GM23338 (cell line): ENCODE data around the gene C1QL1. TPM values are rescaled to one million over a fixed set of nuclear protein-coding genes. Genes with fewer than 3 reads are reported as not detected.

Source experiments
- ATAC-seq: fragments of 200-7000 bp; cut with Tn5 transposase; 3 replicates; pipeline ENCODE4 v1.9.1; 2020
- DNase-seq: peaks from one replicate; pipeline ENCODE4 v3.0.0-alpha.2; 2015; ENCODE audit warnings: low spot score
- H2AFZ ChIP-seq: fragments of 200-600 bp; sonication (generic); 2 replicates; pipeline ENCODE4 v1.8.0; 2016; ENCODE audit warnings: antibody characterized with exemption, mild to moderate bottlenecking, moderate library complexity
- H3F3A ChIP-seq: fragments of 200-600 bp; sonication (generic); replicated peaks from 2 replicates; pipeline ENCODE4 v1.8.0; 2017; ENCODE audit warnings: antibody characterized with exemption, mixed run types, low read depth
- H3K27ac ChIP-seq: fragments of 200-600 bp; sonication (generic); 2 replicates; pipeline ENCODE4 v1.6.1; 2016; ENCODE audit warnings: low read depth
- H3K27me3 ChIP-seq: fragments of 200-600 bp; sonication (generic); 2 replicates; pipeline ENCODE4 v1.8.0; 2016; ENCODE audit warnings: mild to moderate bottlenecking, mixed run types, moderate library complexity; ENCODE audit not compliant: insufficient read depth
- H3K36me3 ChIP-seq: fragments of 200-600 bp; sonication (generic); 2 replicates; pipeline ENCODE4 v1.8.0; 2016; ENCODE audit warnings: mild to moderate bottlenecking; ENCODE audit not compliant: insufficient read depth
- H3K4me1 ChIP-seq: fragments of 200-600 bp; sonication (generic); 2 replicates; pipeline ENCODE4 v1.8.0; 2016; ENCODE audit warnings: mild to moderate bottlenecking, moderate library complexity; ENCODE audit not compliant: insufficient read depth
- H3K4me2 ChIP-seq: fragments of 200-600 bp; sonication (generic); 2 replicates; pipeline ENCODE4 v1.7.1; 2017; ENCODE audit warnings: mixed run types
- H3K4me3 ChIP-seq: fragments of 200-600 bp; sonication (generic); 2 replicates; pipeline ENCODE4 v1.6.1; 2016; ENCODE audit warnings: mixed run types
- H3K79me2 ChIP-seq: fragments of 200-600 bp; sonication (generic); replicated peaks from 2 replicates; pipeline ENCODE4 v1.8.0; 2017; ENCODE audit warnings: mild to moderate bottlenecking; ENCODE audit not compliant: insufficient read depth
- H3K9me2 ChIP-seq: fragments of 200-600 bp; sonication (generic); 2 replicates; pipeline ENCODE4 v1.8.0; 2017; ENCODE audit not compliant: insufficient read depth
- H4K20me1 ChIP-seq: fragments of 200-600 bp; sonication (generic); replicated peaks from 2 replicates; pipeline ENCODE4 v1.8.0; 2017; ENCODE audit warnings: mild to moderate bottlenecking; ENCODE audit not compliant: insufficient read depth
- H3K27ac Mint-ChIP-seq: 2 replicates; pipeline ENCODE4 v1.8.0; 2020; ENCODE audit warnings: inconsistent platforms, mild to moderate bottlenecking, moderate library complexity, mixed read lengths
- H3K27me3 Mint-ChIP-seq: 3 replicates; pipeline ENCODE4 v1.8.0; 2022; ENCODE audit warnings: low read depth, mild to moderate bottlenecking, moderate library complexity, mixed read lengths, inconsistent platforms; ENCODE audit not compliant: insufficient read depth, poor library complexity
- H3K36me3 Mint-ChIP-seq: 3 replicates; pipeline ENCODE4 v1.8.0; 2021; ENCODE audit warnings: low read depth, mild to moderate bottlenecking, inconsistent platforms, moderate library complexity, mixed read lengths
- H3K4me1 Mint-ChIP-seq: 3 replicates; pipeline ENCODE4 v1.8.0; 2020; ENCODE audit warnings: mild to moderate bottlenecking, inconsistent platforms, mixed read lengths
- H3K4me3 Mint-ChIP-seq: 3 replicates; pipeline ENCODE4 v1.8.0; 2021; ENCODE audit warnings: moderate library complexity, mild to moderate bottlenecking, inconsistent platforms, mixed read lengths
- H3K9me3 Mint-ChIP-seq: 3 replicates; pipeline ENCODE4 v1.8.0; 2020; ENCODE audit warnings: moderate library complexity, mild to moderate bottlenecking, inconsistent platforms, mixed read lengths
- CREB1 ChIP-seq: fragments of 250-450 bp; sonication (Bioruptor Pico); IDR thresholded peaks from 2 replicates; pipeline ENCODE4 v1.5.0; 2020; ENCODE audit warnings: low read depth, mild to moderate bottlenecking, moderate library complexity
- EZH2 ChIP-seq: fragments of 200-600 bp; sonication (generic); IDR thresholded peaks from one replicate; pipeline ENCODE4 v1.8.0; 2017; ENCODE audit warnings: antibody characterized with exemption, mild to moderate bottlenecking, low read depth; ENCODE audit not compliant: unreplicated experiment
- EZH2phosphoT487 ChIP-seq: fragments of 200-600 bp; sonication (generic); IDR thresholded peaks from one replicate; pipeline ENCODE4 v1.8.1; 2018; ENCODE audit warnings: antibody characterized with exemption; ENCODE audit not compliant: unreplicated experiment
- NANOG ChIP-seq: IDR thresholded peaks from 2 replicates; pipeline ENCODE4 v1.6.1; 2016; ENCODE audit warnings: antibody characterized with exemption, borderline replicate concordance
- POLR2AphosphoS5 ChIP-seq: IDR thresholded peaks from 2 replicates; pipeline ENCODE4 v1.6.1; 2016; ENCODE audit warnings: antibody characterized with exemption, low read depth
- ZNF114 ChIP-seq: fragments of 250-450 bp; sonication (Bioruptor Pico); IDR thresholded peaks from 2 replicates; pipeline ENCODE4 v1.5.0; 2020; ENCODE audit warnings: mild to moderate bottlenecking, moderate library complexity
- ZNF331 ChIP-seq: fragments of 250-450 bp; sonication (Bioruptor Pico); IDR thresholded peaks from 2 replicates; pipeline ENCODE4 v1.5.0; 2020; ENCODE audit warnings: low read depth, mild to moderate bottlenecking, moderate library complexity
- polyA plus RNA-seq: library from polyadenylated mRNA; unstranded; fragments of >200 nt; fragmentation: Nextera tagmentation; extraction: Ambion mirVana; gene quantifications from 2 replicates; pipeline ENCODE4 v1.2.1, GENCODE V29; 2016
- total RNA-seq: library from RNA; depleted of rRNA; stranded (reverse); fragments of >200 nt; shearing (Covaris generic); gene quantifications from 2 replicates; pipeline ENCODE4 v1.2.3, GENCODE V29; 2014
- TF ChIP-seq, protein P1 (sequence below), 2 experiments: fragments of 200-600 bp in 1 of 2; sonication (generic) in 1 of 2; conservative IDR thresholded peaks; 2 replicates each; pipeline versions ENCODE4 v1.5.1 to v1.6.1; 2016 to 2017; ENCODE audit warnings: antibody characterized with exemption in 2 of 2, low read depth in 2 of 2, mild to moderate bottlenecking in 2 of 2, moderate library complexity in 1 of 2
- TF ChIP-seq, protein P2 (sequence below): IDR thresholded peaks from 2 replicates; pipeline ENCODE4 v1.6.1; 2016; ENCODE audit warnings: antibody characterized with exemption
- TF ChIP-seq, protein P3 (sequence below): IDR thresholded peaks from one replicate; pipeline ENCODE4 v1.6.1; 2018; ENCODE audit warnings: antibody characterized with exemption; ENCODE audit not compliant: unreplicated experiment

C1QL1 gene
- total and polyA plus RNA-seq, 2 experiments from 2014 or later: 4.3 to 14.4 TPM

GRCh38 chr17:44983563-44983962, 15.5 kb upstream of the C1QL1 start:
- H3F3A ChIP-seq: peaks cover 8% of the 10 kb centered on the region; the same call in 1 of the 2 replicates
- peaks cover 17% of the 10 kb centered on the region for H3K4me1 ChIP-seq
- no peaks in the 10 kb centered on the region for H3K79me2 ChIP-seq
- no peak overlapping the region for H3K4me2 ChIP-seq
- H4K20me1 ChIP-seq: no peaks in the 10 kb centered on the region
- Mint-ChIP-seq H3K4me3 (no peak overlapping the region), H3K27ac (no peak overlapping the region), H3K4me1 (peaks cover 21% of the 10 kb centered on the region), H3K36me3 (no peaks in the 10 kb centered on the region; the same call in 2 of the 3 replicates), H3K27me3 (peaks cover 12% of the 10 kb centered on the region), H3K9me3 (peaks cover 3% of the 10 kb centered on the region; the same call in 2 of the 3 replicates)
- H3K36me3 ChIP-seq: no peaks in the 10 kb centered on the region
- no peak for ATAC-seq
- no peak for DNase-seq
- no peaks in the 10 kb centered on the region for H3K27me3 ChIP-seq
- H3K9me2 ChIP-seq: no peaks in the 10 kb centered on the region; the same call in 1 of the 2 replicates
- no peak overlapping the region for H2AFZ ChIP-seq
- TF ChIP-seq EZH2 (no peak), POLR2AphosphoS5 (no peak), ZNF331 (no peak), ZNF114 (no peak), NANOG (no peak), CREB1 (CRISPR knock-in tag) (no peak), EZH2phosphoT487 (no peak)
- TF ChIP-seq, protein P1, sequence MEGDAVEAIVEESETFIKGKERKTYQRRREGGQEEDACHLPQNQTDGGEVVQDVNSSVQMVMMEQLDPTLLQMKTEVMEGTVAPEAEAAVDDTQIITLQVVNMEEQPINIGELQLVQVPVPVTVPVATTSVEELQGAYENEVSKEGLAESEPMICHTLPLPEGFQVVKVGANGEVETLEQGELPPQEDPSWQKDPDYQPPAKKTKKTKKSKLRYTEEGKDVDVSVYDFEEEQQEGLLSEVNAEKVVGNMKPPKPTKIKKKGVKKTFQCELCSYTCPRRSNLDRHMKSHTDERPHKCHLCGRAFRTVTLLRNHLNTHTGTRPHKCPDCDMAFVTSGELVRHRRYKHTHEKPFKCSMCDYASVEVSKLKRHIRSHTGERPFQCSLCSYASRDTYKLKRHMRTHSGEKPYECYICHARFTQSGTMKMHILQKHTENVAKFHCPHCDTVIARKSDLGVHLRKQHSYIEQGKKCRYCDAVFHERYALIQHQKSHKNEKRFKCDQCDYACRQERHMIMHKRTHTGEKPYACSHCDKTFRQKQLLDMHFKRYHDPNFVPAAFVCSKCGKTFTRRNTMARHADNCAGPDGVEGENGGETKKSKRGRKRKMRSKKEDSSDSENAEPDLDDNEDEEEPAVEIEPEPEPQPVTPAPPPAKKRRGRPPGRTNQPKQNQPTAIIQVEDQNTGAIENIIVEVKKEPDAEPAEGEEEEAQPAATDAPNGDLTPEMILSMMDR (conservative IDR thresholded peaks at IDR 0.05; ENCODE audit: low read depth in 2 of 2): no peak
- TF ChIP-seq, protein P2, sequence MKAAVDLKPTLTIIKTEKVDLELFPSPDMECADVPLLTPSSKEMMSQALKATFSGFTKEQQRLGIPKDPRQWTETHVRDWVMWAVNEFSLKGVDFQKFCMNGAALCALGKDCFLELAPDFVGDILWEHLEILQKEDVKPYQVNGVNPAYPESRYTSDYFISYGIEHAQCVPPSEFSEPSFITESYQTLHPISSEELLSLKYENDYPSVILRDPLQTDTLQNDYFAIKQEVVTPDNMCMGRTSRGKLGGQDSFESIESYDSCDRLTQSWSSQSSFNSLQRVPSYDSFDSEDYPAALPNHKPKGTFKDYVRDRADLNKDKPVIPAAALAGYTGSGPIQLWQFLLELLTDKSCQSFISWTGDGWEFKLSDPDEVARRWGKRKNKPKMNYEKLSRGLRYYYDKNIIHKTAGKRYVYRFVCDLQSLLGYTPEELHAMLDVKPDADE: no peak
- no peak overlapping the region for H3K27ac ChIP-seq
- no peak overlapping the region for H3K4me3 ChIP-seq

DNA sequence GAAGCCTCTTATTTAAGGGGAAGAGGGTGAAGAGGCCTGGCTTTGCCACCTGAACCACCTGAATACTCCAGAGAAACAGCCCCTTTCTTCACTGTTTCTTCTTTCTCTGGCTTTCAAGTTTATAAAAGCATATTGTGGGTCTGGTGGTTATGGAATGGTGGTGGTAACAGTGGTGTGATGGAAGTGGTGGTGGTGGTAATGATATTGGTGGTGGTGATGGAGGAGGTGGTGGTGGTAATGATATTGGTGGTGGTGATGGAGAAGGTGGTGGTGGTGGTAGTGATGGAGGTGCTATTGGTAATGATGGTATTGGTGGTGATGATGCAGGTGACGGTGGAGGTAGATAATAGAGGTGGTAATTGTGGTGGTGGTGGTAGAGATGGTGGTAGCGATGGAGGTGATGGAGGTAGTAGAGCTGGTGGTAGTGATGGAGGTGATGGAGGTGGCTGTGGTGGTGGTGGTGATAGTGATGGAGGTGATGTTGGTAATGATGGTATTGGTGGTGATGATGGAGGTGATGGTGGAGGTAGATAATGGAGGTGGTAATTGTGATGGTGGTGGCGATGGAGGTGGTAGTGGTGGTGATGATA, 14.1 kb upstream of the C1QL1 start:
- no peak overlapping the region for H3K4me2 ChIP-seq
- H3K9me2 ChIP-seq: no peaks in the 10 kb centered on the region; the same call in 1 of the 2 replicates
- TF ChIP-seq, protein P2: no peak
- TF ChIP-seq, protein P3, sequence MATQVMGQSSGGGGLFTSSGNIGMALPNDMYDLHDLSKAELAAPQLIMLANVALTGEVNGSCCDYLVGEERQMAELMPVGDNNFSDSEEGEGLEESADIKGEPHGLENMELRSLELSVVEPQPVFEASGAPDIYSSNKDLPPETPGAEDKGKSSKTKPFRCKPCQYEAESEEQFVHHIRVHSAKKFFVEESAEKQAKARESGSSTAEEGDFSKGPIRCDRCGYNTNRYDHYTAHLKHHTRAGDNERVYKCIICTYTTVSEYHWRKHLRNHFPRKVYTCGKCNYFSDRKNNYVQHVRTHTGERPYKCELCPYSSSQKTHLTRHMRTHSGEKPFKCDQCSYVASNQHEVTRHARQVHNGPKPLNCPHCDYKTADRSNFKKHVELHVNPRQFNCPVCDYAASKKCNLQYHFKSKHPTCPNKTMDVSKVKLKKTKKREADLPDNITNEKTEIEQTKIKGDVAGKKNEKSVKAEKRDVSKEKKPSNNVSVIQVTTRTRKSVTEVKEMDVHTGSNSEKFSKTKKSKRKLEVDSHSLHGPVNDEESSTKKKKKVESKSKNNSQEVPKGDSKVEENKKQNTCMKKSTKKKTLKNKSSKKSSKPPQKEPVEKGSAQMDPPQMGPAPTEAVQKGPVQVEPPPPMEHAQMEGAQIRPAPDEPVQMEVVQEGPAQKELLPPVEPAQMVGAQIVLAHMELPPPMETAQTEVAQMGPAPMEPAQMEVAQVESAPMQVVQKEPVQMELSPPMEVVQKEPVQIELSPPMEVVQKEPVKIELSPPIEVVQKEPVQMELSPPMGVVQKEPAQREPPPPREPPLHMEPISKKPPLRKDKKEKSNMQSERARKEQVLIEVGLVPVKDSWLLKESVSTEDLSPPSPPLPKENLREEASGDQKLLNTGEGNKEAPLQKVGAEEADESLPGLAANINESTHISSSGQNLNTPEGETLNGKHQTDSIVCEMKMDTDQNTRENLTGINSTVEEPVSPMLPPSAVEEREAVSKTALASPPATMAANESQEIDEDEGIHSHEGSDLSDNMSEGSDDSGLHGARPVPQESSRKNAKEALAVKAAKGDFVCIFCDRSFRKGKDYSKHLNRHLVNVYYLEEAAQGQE: no peak
- no peak for DNase-seq
- peaks cover 26% of the 10 kb centered on the region for H3K4me1 Mint-ChIP-seq
- H3K27me3 ChIP-seq: peaks cover 1% of the 10 kb centered on the region; the same call in 1 of the 2 replicates
- no peaks in the 10 kb centered on the region for H3K79me2 ChIP-seq
- no peaks in the 10 kb centered on the region; the same call in 2 of the 3 replicates for H3K36me3 Mint-ChIP-seq
- H3K4me3 ChIP-seq: no peak overlapping the region
- H3K9me3 Mint-ChIP-seq: peaks cover 3% of the 10 kb centered on the region; the same call in 2 of the 3 replicates
- H3K36me3 ChIP-seq: no peaks in the 10 kb centered on the region
- H3K4me3 Mint-ChIP-seq: no peak overlapping the region
- ATAC-seq: no peak
- H3K27ac ChIP-seq: no peak overlapping the region
- H3K27me3 Mint-ChIP-seq: peaks cover 9% of the 10 kb centered on the region
- peaks cover 15% of the 10 kb centered on the region for H3K4me1 ChIP-seq
- no peaks in the 10 kb centered on the region for H4K20me1 ChIP-seq
- no peaks in the 10 kb centered on the region; the same call in 1 of the 2 replicates for H3F3A ChIP-seq
- H3K27ac Mint-ChIP-seq: no peak overlapping the region
- H2AFZ ChIP-seq: no peak overlapping the region
